Uterus (tissue), 4 donors: ENCODE results near the gene ATP5ME. TPM values are rescaled to one million over a fixed set of nuclear protein-coding genes. Genes with fewer than 3 reads are reported as not detected.
A peak's percentile ranks its signal among the peaks of the same experiment; 100 is the strongest.

ENCODE experiments used
- DNase-seq, 2 donors: peaks; one replicate each; pipeline ENCODE4 v3.0.0-alpha.2; 2019 to 2020
- H3K27ac ChIP-seq, 2 donors: fragments of 200-600 bp; sonication (generic); 1 replicate in 1 of 2; 2 replicates in 1 of 2; pipeline ENCODE4 v1.5.1; 2016 to 2018
- H3K27me3 ChIP-seq, 2 donors: fragments of 200-600 bp; sonication (generic); one replicate each; pipeline ENCODE4 v1.5.1; 2018 to 2019; ENCODE audit warnings: control low read depth in 1 of 2
- H3K36me3 ChIP-seq, 2 donors: fragments of 200-600 bp; sonication (generic); one replicate each; pipeline ENCODE4 v1.5.1; 2019; ENCODE audit warnings: control low read depth in 1 of 2
- H3K4me1 ChIP-seq, 2 donors: fragments of 200-600 bp; sonication (generic); one replicate each; pipeline ENCODE4 v1.5.1; 2018 to 2019; ENCODE audit warnings: control low read depth in 1 of 2
- H3K4me3 ChIP-seq, 2 donors: fragments of 200-600 bp; sonication (generic); 1 replicate in 1 of 2; 2 replicates in 1 of 2; pipeline ENCODE4 v1.5.1; 2018 to 2019; ENCODE audit warnings: mild to moderate bottlenecking in 1 of 2
- H3K9me3 ChIP-seq, 2 donors: fragments of 200-600 bp; sonication (generic); one replicate each; pipeline ENCODE4 v1.5.1; 2019; ENCODE audit warnings: control low read depth in 1 of 2
- CTCF ChIP-seq, 4 experiments: fragments of 200-600 bp in 2 of 4; fragments of 450-650 bp in 2 of 4; sonication (generic) in 2 of 4; IDR thresholded peaks; one replicate each; pipeline ENCODE4 v1.5.1; 2016 to 2019; ENCODE audit warnings: antibody characterized with exemption in 4 of 4, mild to moderate bottlenecking in 2 of 4, moderate library complexity in 1 of 4
- POLR2A ChIP-seq, 2 donors: fragments of 450-650 bp; IDR thresholded peaks; one replicate each; pipeline ENCODE4 v1.6.1; 2016; ENCODE audit warnings: antibody characterized with exemption in 2 of 2, mild to moderate bottlenecking in 1 of 2, moderate library complexity in 1 of 2
- intact Hi-C: fragments of 100-400 bp; cut with DNase I; formaldehyde crosslinking; loops from one replicate; pipeline ENCODE4 v1.15.1; 2023; ENCODE audit warnings: low total_unique reads
- total RNA-seq, 4 donors: library from RNA; depleted of rRNA in 3 of 4; stranded (reverse); fragments of >200 nt in 3 of 4; gene quantifications; one replicate each; pipeline versions ENCODE4 v1.1.0 to v1.2.4, GENCODE V29; 2014 to 2023
- donor health status: DM: yes; HTN: yes; CAD: no.

The ATP5ME gene
- total RNA-seq, 4 donors from 2014 or later, result 24.1 to 168 (median 64.2) TPM

DNA sequence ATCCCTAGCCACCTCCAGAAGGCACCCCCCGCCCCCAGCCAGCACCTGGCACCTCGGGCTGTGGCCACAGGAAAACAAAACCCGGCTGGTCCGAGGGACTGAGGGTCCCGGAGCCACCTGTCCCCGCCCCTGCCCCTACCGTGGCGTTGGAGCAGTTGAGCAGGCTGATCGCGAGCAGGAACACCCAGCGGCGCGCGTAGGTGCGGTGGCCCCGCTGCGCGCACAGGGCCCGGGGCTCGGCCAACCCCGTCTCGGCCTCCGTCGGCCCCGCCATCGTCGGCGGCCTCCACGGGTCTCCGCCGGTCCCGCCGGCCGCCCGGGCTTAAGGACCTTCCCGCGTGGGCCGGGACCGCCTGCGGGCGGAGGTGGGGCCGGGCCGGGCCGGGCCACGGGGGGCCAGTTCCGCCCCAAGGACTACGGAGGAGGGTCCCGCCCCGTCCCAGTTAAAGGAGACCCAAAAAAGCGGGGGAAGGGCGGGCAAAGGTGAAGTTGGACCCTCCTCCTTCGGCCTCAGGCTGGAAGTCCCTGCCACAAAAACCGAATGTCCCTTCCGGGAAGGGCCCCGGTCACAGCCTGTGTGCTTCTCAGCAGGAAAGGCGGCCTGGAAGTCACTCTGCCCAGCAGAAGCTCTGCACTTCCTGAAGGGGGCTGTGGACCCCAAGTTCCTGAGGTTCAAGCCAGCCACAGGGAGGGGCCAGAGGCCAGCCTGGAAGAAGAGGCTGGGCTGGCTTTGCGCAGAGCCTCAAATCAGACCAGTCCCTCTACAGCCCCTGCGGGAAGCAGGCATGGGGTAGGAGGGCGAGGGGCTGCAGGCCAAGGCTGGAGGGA, 15.0 kb upstream of the ATP5ME start, which contains the start of gene SLC49A3:
SLC49A3 (minus strand) TSS at position 298 of the 828 bp plus-strand sequence; CDS start at position 274, 24 bp downstream.
- TF ChIP-seq POLR2A (IDR thresholded peaks at IDR 0.05) (no peak), CTCF (IDR thresholded peaks at IDR 0.05) (no peak)
- DNase-seq, result no peak
- Histone ChIP-seq H3K4me3 (peak within 1 kb of the TSS; percentile 31 to 36), H3K36me3 (no peaks in the 10 kb centered on the region), H3K27me3 (no peaks in the 10 kb centered on the region), H3K27ac (peak within 1 kb of the TSS; percentile 77), H3K9me3 (no peaks in the 10 kb centered on the region), H3K4me1 (peaks cover 0 to 21% of the 10 kb centered on the region in 2 donors)
- intact Hi-C loops, result no loop called here

GRCh38 chr4:687971-688853, 14.1 kb upstream of the ATP5ME start:
- H3K36me3 ChIP-seq, result no peaks in the 10 kb centered on the region
- no peaks in the 10 kb centered on the region for H3K9me3 ChIP-seq
- intact Hi-C loops, result no loop called here
- H3K27me3 ChIP-seq, result no peaks in the 10 kb centered on the region
- peak overlapping the region; percentile 77 for H3K27ac ChIP-seq
- DNase-seq, result no peak
- TF ChIP-seq POLR2A (IDR thresholded peaks at IDR 0.05) (no peak), CTCF (IDR thresholded peaks at IDR 0.05) (no peak)
- H3K4me3 ChIP-seq, result peak overlapping the region; percentile 31 to 36
- peaks cover 0 to 21% of the 10 kb centered on the region in 2 donors for H3K4me1 ChIP-seq

DNA sequence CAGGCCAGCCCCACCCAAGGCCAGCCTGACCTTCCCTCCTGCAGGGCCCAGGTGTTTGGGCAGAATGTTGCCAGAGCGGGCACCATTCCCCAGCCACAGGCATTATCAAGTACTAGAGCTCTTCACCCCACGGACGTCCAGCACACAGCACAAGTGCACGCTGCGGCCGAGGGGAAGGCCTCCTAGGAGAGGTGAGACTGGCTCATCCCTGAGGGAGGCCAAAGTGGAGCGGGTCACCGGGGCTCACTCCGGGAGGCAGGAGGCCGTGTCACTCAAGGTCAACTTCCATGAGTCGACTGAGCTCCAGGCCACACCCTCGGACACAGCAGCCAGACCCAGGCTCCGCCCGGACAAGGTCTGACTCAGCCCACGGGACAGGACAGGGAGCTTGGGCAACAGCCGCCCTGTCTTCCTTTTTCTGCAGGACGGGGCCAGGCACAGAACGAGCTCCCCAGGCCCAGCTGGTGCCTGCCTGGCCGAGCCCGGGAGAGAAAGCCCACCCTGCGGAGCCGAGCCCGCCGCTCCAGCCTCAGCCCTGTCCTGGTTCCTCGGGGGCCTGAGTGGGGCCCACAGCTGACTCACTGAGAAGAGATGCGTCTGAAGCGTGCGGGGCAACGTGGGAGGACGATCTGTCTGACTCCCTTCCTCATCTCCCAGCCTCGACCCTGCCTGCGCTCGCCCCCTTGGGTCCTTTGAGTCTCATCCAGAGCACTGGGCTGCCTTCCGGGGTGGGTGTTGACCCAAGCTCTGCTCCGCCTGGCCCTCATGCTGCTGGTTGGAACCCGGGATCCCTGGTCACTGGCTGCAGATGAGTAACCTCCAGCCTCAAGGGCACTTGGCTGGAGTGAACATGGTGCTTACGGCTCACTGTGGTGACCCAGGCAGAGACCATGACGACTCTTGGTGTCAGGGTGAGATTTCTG, 13.2 kb upstream of the ATP5ME start:
- Histone ChIP-seq H3K27me3 (no peaks in the 10 kb centered on the region), H3K4me3 (peak overlapping the region in 1 of 2 donors; percentile 17), H3K27ac (peak overlapping the region; percentile 77), H3K4me1 (peaks cover 0 to 21% of the 10 kb centered on the region in 2 donors), H3K36me3 (no peaks in the 10 kb centered on the region), H3K9me3 (no peaks in the 10 kb centered on the region)
- DNase-seq, result peak; percentile 84 to 86
- TF ChIP-seq POLR2A (IDR thresholded peaks at IDR 0.05) (peak; percentile 23 to 48), CTCF (IDR thresholded peaks at IDR 0.05) (no peak)
- intact Hi-C loops, result no loop called here

- H3K27ac ChIP-seq, result peak overlapping the region; percentile 77
- H3K27me3 ChIP-seq, result no peaks in the 10 kb centered on the region
- H3K4me1 ChIP-seq, result peaks cover 0 to 21% of the 10 kb centered on the region in 2 donors
- TF ChIP-seq CTCF (IDR thresholded peaks at IDR 0.05), result no peak
- TF ChIP-seq POLR2A (IDR thresholded peaks at IDR 0.05), result no peak
- no peak overlapping the region for H3K4me3 ChIP-seq
- no peak for DNase-seq
- no peaks in the 10 kb centered on the region for H3K9me3 ChIP-seq
- intact Hi-C loops, result no loop called here
- H3K36me3 ChIP-seq, result no peaks in the 10 kb centered on the region
Measured at GRCh38 chr4:686413-687040, 12.5 kb upstream of the ATP5ME start.
